Liver (tissue), 3 donors: ENCODE measurements around the gene COMP.

Experiments used
- ATF3 ChIP-seq: IDR thresholded peaks from 2 replicates; pipeline ENCODE4 v1.6.1; 2016; ENCODE audit warnings: antibody characterized with exemption
- CTCF ChIP-seq: fragments of 150-350 bp; IDR thresholded peaks from 2 replicates; pipeline ENCODE4 v1.5.1; 2017; ENCODE audit warnings: improper control_type of control experiment, low read depth, low read length; ENCODE audit not compliant: missing input control
- FOXA1 ChIP-seq: IDR thresholded peaks from 2 replicates; pipeline ENCODE4 v1.6.1; 2016; ENCODE audit warnings: antibody characterized with exemption
- GABPA ChIP-seq, 2 donors: IDR thresholded peaks in 1 of 2; conservative IDR thresholded peaks in 1 of 2; 2 replicates each; pipeline ENCODE4 v1.6.1; 2016; ENCODE audit warnings: antibody characterized with exemption in 2 of 2, mild to moderate bottlenecking in 1 of 2, moderate library complexity in 1 of 2
- REST ChIP-seq: IDR thresholded peaks from 2 replicates; pipeline ENCODE4 v1.6.1; 2016; ENCODE audit warnings: antibody characterized with exemption, mild to moderate bottlenecking
- SP1 ChIP-seq: IDR thresholded peaks from 2 replicates; pipeline ENCODE4 v1.6.1; 2018; ENCODE audit warnings: antibody characterized with exemption, mild to moderate bottlenecking
- TAF1 ChIP-seq: conservative IDR thresholded peaks from 2 replicates; pipeline ENCODE4 v1.6.1; 2016; ENCODE audit warnings: antibody characterized with exemption, mild to moderate bottlenecking
- YY1 ChIP-seq: IDR thresholded peaks from 2 replicates; pipeline ENCODE4 v1.6.1; 2016; ENCODE audit warnings: antibody characterized with exemption, mild to moderate bottlenecking
- ZBTB33 ChIP-seq: IDR thresholded peaks from 2 replicates; pipeline ENCODE4 v1.6.1; 2016; ENCODE audit warnings: antibody characterized with exemption
- donor health status: healthy.
- donor health status: healthy.

- TF ChIP-seq YY1 (no peak), FOXA1 (no peak), SP1 (peak; percentile 46), CTCF (no peak), ATF3 (no peak), ZBTB33 (no peak), GABPA (IDR thresholded peaks at IDR 0.05 in 1 of 2, conservative IDR thresholded peaks at IDR 0.05 in 1 of 2) (no peak), TAF1 (no peak), REST (no peak)
Observed at GRCh38 chr19:18762125-18763023, 28.7 kb downstream of the COMP start.
